ENCODE results near the gene TMEM109. TPM values are rescaled to one million over a fixed set of nuclear protein-coding genes. Genes with fewer than 3 reads are reported as not detected.

TMEM109 gene
- total RNA-seq, 1 donor from 2014 or later, result 72.8 TPM

DNA sequence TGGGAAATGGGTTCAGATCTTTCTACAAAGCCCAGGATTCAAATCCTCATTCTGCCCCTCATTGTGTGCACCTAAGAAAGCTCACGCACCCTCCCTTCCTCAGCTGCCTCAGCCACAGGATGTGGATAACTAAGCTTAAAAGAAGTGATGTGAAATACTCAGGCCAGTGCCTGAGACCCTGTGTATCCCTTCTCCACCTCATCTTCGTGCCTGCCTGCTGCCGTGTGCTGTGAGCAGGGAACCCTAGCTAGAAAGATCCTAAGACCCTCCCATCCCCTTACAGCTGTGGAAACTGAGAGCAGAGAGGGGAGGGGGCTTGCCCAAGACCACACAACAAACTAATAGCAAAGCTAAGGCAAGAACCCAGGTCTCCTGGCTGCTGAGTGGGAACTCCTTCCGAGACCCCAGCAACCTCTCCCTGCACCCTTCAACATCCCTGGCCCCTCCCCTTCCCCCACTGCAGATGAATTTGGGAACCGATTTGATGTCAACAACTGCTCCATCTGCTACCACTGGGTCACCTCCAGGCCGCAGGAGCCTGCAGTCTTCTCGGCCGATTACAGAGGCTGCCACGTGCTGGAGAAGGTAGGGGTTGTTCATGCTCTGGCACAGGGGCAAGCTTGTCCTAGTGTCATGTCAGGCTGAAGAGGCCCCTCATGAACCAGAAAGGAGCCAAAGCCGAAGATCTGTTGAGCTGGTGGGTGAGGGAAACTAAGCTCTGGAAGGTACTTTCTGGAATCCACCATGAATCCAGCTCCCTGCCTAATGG lies 45.1 kb upstream of the TMEM109 start:
- H4K20me1 ChIP-seq (ENCODE audit: insufficient read depth, low read length), result no peaks in the 10 kb centered on the region
- H3K27me3 ChIP-seq (ENCODE audit: insufficient read depth, low read length), result peaks cover 3% of the 10 kb centered on the region
- H3K4me3 Mint-ChIP-seq (ENCODE audit: unreplicated experiment), result no peak overlapping the region
- TF ChIP-seq, protein P1, sequence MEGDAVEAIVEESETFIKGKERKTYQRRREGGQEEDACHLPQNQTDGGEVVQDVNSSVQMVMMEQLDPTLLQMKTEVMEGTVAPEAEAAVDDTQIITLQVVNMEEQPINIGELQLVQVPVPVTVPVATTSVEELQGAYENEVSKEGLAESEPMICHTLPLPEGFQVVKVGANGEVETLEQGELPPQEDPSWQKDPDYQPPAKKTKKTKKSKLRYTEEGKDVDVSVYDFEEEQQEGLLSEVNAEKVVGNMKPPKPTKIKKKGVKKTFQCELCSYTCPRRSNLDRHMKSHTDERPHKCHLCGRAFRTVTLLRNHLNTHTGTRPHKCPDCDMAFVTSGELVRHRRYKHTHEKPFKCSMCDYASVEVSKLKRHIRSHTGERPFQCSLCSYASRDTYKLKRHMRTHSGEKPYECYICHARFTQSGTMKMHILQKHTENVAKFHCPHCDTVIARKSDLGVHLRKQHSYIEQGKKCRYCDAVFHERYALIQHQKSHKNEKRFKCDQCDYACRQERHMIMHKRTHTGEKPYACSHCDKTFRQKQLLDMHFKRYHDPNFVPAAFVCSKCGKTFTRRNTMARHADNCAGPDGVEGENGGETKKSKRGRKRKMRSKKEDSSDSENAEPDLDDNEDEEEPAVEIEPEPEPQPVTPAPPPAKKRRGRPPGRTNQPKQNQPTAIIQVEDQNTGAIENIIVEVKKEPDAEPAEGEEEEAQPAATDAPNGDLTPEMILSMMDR (IDR thresholded peaks at IDR 0.05; ENCODE audit: insufficient read depth, low read depth, low read length), result no peak
- no peak for TF ChIP-seq EZH2 (IDR thresholded peaks at IDR 0.05; ENCODE audit: insufficient read depth, low read length)
- H3K9ac ChIP-seq (ENCODE audit: low read length), result no peak overlapping the region
- H3K4me1 ChIP-seq (ENCODE audit: insufficient read depth, low read length), result peaks cover 18% of the 10 kb centered on the region
- peaks cover 8% of the 10 kb centered on the region for H3K27me3 Mint-ChIP-seq (ENCODE audit: low read depth, unreplicated experiment)
- H3K4me3 ChIP-seq (ENCODE audit: insufficient read depth, low read depth, low read length), result no peak overlapping the region
- no peak for DNase-seq (ENCODE audit: low read depth)
- H3K4me2 ChIP-seq (ENCODE audit: low read length), result no peak overlapping the region
- FAIRE-seq, result no peak
- H3K36me3 Mint-ChIP-seq (ENCODE audit: low read depth, unreplicated experiment), result no peaks in the 10 kb centered on the region
- H3K27ac Mint-ChIP-seq (ENCODE audit: unreplicated experiment), result no peak overlapping the region
- no peaks in the 10 kb centered on the region for H3K36me3 ChIP-seq (ENCODE audit: insufficient read depth, low read length)
- H2AFZ ChIP-seq (ENCODE audit: low read depth, low read length), result no peak overlapping the region
- H3K27ac ChIP-seq (ENCODE audit: low read depth, low read length), result no peak overlapping the region
- peaks cover 8% of the 10 kb centered on the region for H3K4me1 Mint-ChIP-seq (ENCODE audit: low read depth, unreplicated experiment)
- no peaks in the 10 kb centered on the region for H3K9me3 Mint-ChIP-seq (ENCODE audit: unreplicated experiment)
- H3K79me2 ChIP-seq (ENCODE audit: insufficient read depth, low read length), result no peaks in the 10 kb centered on the region
- no peaks in the 10 kb centered on the region for H3K9me3 ChIP-seq (ENCODE audit: insufficient read depth, low read depth, low read length)

GRCh38 chr11:60869451-60869825 lies 44.5 kb upstream of the TMEM109 start:
- no peak overlapping the region for H3K4me3 ChIP-seq (ENCODE audit: insufficient read depth, low read depth, low read length)
- no peaks in the 10 kb centered on the region for H4K20me1 ChIP-seq (ENCODE audit: insufficient read depth, low read length)
- no peaks in the 10 kb centered on the region for H3K36me3 ChIP-seq (ENCODE audit: insufficient read depth, low read length)
- FAIRE-seq (no peak), DNase-seq (ENCODE audit: low read depth) (no peak)
- TF ChIP-seq EZH2 (IDR thresholded peaks at IDR 0.05; ENCODE audit: insufficient read depth, low read length), result no peak
- TF ChIP-seq, protein P1 (IDR thresholded peaks at IDR 0.05; ENCODE audit: insufficient read depth, low read depth, low read length), result no peak
- H3K27me3 ChIP-seq (ENCODE audit: insufficient read depth, low read length), result peaks cover 3% of the 10 kb centered on the region
- peaks cover 18% of the 10 kb centered on the region for H3K4me1 ChIP-seq (ENCODE audit: insufficient read depth, low read length)
- H3K79me2 ChIP-seq (ENCODE audit: insufficient read depth, low read length), result no peaks in the 10 kb centered on the region
- no peak overlapping the region for H3K27ac Mint-ChIP-seq (ENCODE audit: unreplicated experiment)
- H3K4me2 ChIP-seq (ENCODE audit: low read length), result no peak overlapping the region
- H3K9ac ChIP-seq (ENCODE audit: low read length), result no peak overlapping the region
- H3K27ac ChIP-seq (ENCODE audit: low read depth, low read length), result no peak overlapping the region
- H3K4me3 Mint-ChIP-seq (ENCODE audit: unreplicated experiment), result no peak overlapping the region
- peaks cover 8% of the 10 kb centered on the region for H3K27me3 Mint-ChIP-seq (ENCODE audit: low read depth, unreplicated experiment)
- no peaks in the 10 kb centered on the region for H3K9me3 ChIP-seq (ENCODE audit: insufficient read depth, low read depth, low read length)
- H3K9me3 Mint-ChIP-seq (ENCODE audit: unreplicated experiment), result no peaks in the 10 kb centered on the region
- H3K36me3 Mint-ChIP-seq (ENCODE audit: low read depth, unreplicated experiment), result no peaks in the 10 kb centered on the region
- no peak overlapping the region for H2AFZ ChIP-seq (ENCODE audit: low read depth, low read length)
- H3K4me1 Mint-ChIP-seq (ENCODE audit: low read depth, unreplicated experiment), result peaks cover 8% of the 10 kb centered on the region

- DNase-seq (ENCODE audit: low read depth), result no peak
These were observed 43.7 kb upstream of the TMEM109 start for GRCh38 chr11:60870276-60870675.

More at GRCh38 chr11:60870276-60870675, 43.7 kb upstream of the TMEM109 start:
- Mint-ChIP-seq H3K9me3 (ENCODE audit: unreplicated experiment) (no peaks in the 10 kb centered on the region), H3K27me3 (ENCODE audit: low read depth, unreplicated experiment) (peaks cover 8% of the 10 kb centered on the region), H3K36me3 (ENCODE audit: low read depth, unreplicated experiment) (no peaks in the 10 kb centered on the region), H3K4me3 (ENCODE audit: unreplicated experiment) (no peak overlapping the region), H3K4me1 (ENCODE audit: low read depth, unreplicated experiment) (peaks cover 8% of the 10 kb centered on the region), H3K27ac (ENCODE audit: unreplicated experiment) (no peak overlapping the region)
- peaks cover 18% of the 10 kb centered on the region for H3K4me1 ChIP-seq (ENCODE audit: insufficient read depth, low read length)
- FAIRE-seq, result no peak
- no peaks in the 10 kb centered on the region for H3K9me3 ChIP-seq (ENCODE audit: insufficient read depth, low read depth, low read length)
- H3K79me2 ChIP-seq (ENCODE audit: insufficient read depth, low read length), result no peaks in the 10 kb centered on the region
- no peaks in the 10 kb centered on the region for H4K20me1 ChIP-seq (ENCODE audit: insufficient read depth, low read length)
- no peak overlapping the region for H3K9ac ChIP-seq (ENCODE audit: low read length)
- no peaks in the 10 kb centered on the region for H3K36me3 ChIP-seq (ENCODE audit: insufficient read depth, low read length)
- H3K27ac ChIP-seq (ENCODE audit: low read depth, low read length), result no peak overlapping the region
- peaks cover 3% of the 10 kb centered on the region for H3K27me3 ChIP-seq (ENCODE audit: insufficient read depth, low read length)
- H3K4me2 ChIP-seq (ENCODE audit: low read length), result no peak overlapping the region
- TF ChIP-seq, protein P1 (IDR thresholded peaks at IDR 0.05; ENCODE audit: insufficient read depth, low read depth, low read length), result no peak
- no peak for TF ChIP-seq EZH2 (IDR thresholded peaks at IDR 0.05; ENCODE audit: insufficient read depth, low read length)
- no peak overlapping the region for H2AFZ ChIP-seq (ENCODE audit: low read depth, low read length)
- H3K4me3 ChIP-seq (ENCODE audit: insufficient read depth, low read depth, low read length), result no peak overlapping the region

Measured in astrocyte (in vitro differentiated cells and primary cell).